HG02642 (cell line): ENCODE measurements around the gene SESN3.
"Not testable (repeated sequence)": the region's sequence is repeated elsewhere in the genome, so short reads cannot be mapped to it uniquely, and the experiment has no call there.

Experiments used
- ATAC-seq: cut with Tn5 transposase; IDR thresholded peaks from one replicate; pipeline ENCODE4 v1.9.1; 2021; ENCODE audit warnings: mild to moderate bottlenecking; ENCODE audit not compliant: unreplicated experiment, poor library complexity

The SESN3 gene

DNA sequence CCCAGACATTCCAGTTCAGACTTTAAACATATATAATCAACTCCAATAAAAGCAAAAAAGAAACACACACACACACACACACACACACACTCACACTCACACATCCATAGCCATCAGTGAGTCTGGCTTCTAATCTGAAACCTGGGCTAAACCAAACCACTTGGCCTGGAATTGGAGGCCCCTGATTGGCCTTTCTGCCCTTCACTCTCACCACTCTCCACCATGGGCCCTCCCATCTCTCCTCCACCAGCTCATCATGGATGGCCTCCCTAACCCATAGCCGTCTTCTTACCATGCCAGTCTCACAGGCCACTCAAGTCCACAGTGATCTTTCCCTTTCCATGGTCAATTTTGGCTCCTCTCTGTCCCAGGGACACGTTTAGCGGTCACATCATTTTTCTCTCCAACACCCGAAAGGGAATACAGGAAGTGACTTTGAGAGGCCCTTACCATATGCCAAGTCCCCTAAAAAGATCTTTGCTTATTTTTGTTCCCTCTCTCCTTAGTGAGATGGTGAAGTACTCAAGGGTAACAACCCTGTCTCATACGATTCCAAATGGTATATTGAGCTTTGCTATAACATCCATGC lies 74.8 kb downstream of the SESN3 start:
- no peak for ATAC-seq

DNA sequence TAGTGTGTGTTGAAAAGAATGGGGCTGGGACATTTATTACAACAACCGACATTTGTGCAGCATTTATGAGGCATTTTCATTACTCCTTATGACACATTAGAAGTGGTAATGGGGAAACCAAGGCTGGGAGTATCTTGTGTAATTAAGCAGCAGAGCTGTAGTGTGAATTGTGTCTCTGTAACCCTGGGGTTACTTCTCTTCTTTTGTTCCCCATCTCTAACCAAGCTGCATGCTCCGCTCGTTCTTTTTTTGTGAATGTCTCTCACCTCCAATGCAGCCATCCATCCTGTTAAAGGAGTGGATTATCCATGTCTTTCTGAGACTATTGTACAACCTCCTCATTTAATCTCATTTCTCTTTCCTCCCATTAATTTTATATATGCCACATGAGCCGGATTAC lies 75.6 kb downstream of the SESN3 start:
- no peak for ATAC-seq

DNA sequence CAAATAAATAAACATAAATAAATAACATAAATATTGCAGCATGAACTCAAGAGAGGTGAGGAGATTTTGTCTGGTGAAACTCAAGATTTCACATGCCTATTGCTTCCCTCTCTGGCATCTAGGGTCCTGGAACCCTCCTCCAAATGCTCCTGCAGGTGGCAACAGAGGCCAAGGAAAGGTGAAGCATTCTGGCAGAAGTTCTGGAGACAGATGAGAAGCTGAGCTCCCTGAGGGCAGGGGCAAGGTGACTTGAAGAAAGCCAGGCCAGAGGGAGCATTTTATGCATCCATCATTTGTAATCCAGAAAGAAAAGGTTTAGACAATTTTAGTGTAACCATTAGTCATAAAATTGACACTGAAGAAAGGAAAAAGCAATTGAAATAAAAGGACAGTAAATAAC lies 76.5 kb downstream of the SESN3 start:
- ATAC-seq, result no peak

GRCh38 chr11:95153857-95154246 lies 77.2 kb downstream of the SESN3 start:
- ATAC-seq, result no peak

DNA sequence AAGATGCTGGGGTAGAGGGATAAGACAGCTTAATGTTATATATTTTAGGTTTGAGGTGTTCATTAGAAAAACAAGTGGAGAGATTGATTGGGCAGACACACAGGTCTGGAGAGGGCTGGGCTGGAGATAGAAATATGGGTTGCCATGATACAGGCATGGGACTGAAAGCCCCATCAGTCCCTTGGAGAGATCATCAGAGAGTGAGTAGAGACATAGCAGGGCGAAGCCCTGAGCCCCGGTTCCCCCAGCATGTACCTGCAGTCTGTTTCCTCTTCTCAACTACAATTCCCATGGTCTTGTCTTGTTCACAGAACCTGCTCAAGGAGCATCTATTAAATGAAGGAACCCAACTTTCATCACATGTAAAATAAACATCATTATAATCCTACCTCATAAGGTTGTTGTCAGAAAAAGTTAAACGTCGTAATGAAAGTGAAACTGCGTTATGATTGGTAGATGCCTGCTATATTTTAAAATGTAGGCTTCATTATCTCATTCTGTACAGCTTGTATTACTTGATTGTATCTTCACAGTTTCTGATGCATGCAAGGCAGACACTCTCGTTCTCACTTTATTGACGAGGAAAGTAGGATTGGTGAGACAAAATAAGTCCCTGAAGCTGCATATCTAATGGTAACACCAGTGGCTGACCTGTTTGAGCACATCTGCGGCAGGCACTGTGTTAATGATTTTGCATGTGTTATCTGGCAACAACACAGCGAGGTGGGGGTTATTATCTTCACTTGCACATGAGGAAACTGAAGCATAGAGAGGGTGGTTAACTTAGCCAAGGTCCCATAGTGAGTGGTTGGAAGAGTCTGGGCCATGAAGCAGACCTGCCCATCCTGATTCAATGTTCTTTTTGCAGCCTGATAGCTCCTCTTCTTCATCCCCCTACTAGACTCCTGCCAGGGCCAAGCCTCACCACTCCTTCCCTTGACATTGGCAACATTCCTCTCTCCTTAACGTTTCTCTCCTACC lies 77.8 kb downstream of the SESN3 start:
- no peak for ATAC-seq

- peak; percentile 91 for ATAC-seq
Measured at GRCh38 chr11:95150956-95151684, 79.9 kb downstream of the SESN3 start.

DNA sequence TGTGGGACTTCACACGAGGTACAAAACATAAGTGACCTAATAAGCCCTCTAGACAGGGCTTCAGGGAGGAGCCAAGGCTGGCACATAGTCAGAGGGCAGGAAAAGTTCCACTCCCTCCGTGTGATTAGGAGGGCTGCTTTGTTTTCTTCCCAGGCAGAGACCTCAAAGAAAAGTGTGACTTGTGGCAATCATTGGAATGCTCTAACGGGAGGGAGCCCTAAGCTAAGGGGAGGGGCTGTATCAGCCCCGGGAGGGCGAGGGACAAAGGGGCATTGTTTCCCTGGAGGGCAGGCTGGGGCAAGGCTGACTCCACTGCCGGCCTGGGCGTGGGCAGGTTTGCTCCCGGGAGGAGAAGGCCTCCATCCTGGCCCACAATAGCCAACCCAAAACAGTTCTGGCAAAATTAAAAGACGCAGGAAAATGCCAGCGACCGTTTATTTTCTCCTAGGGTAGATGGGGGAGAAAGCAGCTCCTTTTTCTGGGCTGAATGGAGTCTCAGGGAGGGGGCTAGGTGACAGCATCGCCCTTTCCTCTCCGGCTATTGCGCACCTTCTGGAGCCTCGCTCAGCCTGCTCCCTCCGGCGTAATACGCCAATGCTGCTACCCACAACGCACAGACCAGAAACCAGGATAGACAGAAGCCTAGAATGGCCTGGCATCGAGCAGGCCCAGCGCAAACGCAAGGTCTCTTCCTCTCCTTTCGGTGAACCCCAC lies 81.2 kb downstream of the SESN3 start:
- no peak for ATAC-seq

GRCh38 chr11:95148938-95149337 lies 82.1 kb downstream of the SESN3 start:
- no peak for ATAC-seq

DNA sequence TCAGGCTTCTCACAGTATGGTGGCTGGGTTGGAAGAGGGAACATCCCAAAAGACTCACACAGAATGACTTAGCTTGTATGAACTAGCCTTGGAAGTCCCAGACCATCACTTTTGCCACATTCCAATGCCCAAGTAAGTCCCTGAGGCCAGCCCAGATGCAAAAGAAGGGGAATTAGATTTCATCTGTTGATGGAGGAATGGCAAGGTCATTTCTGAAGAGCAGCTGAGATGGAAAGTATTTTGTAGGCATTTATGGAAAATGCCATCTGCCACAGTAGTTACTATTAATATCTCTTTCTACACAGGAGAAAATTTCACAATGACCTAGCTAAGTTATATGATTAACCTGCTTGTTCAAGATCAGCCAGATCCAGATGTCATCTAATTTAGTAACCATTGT lies 82.6 kb downstream of the SESN3 start:
- no peak for ATAC-seq

GRCh38 chr11:95147364-95147905 lies 83.6 kb downstream of the SESN3 start:
- ATAC-seq, result no peak

DNA sequence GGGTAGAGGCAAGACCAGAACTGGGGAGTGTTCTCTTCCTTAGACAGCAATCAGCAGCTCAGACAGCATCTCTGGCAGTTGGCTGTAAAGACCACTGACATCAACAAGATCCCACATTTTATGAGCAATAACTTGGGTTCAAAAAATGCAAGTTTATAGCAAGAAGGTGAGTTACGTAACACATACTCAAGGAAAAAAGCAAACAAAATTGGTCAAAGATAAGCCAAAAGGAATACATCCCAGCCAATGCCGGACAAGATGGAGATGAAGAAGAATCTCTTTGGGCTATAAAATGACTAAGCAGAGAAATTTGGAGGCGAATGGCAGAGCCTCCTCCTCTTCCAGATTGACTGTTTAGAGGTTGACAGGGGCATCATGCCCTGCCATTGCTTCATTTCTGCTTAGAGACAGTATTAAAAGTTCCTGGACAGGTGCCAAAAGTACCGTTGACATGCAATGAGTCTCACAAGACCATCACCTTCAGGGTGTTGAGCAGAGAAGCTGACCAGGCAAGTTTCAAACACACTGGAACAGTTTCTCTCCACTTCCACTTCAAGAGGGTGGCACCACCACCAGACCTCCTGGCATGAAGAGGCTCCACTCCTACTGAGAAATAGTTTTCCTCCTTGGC lies 85.5 kb downstream of the SESN3 start:
- no peak for ATAC-seq

DNA sequence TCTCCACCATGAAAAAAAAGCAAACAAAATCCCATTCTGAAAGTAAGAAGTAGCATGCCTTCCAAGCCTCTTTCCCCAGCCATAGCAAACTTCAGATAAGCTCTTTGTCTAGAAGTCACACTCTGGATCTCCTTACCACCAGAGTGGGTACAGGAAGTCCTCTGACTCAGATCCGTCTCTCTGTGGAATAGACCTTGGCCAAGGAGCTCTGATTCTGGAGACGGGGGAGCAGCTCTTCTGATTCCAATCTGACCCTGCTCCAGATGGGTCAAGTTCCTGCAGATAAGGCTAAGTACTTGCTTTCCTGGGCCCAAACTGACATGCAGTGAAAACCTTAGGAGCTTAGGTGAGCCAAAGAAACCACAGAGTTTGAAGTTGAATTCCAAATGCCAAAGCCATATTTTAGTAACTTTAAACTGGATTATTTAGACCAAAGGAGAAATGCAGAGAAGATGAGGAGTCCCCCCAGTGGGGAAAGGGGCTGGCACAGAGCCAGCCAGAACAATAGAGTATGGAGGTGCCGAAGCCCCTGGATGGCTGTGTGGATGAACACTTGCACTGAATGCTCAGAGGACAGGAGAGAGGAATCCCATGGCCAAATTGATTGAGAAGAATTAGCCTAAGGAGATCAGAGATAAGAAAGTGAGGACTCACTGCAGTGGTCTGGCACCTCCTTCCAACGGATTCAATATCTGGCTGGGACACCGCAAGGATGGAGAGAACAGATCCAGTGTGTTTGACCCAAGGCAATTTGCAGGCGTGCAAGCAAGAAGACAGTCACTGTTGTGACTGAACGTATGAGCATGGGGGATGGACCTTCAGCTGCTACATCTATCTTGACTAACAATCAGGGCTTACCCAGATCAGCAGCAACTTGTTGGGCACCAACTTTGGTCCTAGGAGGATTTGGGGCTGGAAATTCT lies 86.4 kb downstream of the SESN3 start:
- ATAC-seq, result no peak

DNA sequence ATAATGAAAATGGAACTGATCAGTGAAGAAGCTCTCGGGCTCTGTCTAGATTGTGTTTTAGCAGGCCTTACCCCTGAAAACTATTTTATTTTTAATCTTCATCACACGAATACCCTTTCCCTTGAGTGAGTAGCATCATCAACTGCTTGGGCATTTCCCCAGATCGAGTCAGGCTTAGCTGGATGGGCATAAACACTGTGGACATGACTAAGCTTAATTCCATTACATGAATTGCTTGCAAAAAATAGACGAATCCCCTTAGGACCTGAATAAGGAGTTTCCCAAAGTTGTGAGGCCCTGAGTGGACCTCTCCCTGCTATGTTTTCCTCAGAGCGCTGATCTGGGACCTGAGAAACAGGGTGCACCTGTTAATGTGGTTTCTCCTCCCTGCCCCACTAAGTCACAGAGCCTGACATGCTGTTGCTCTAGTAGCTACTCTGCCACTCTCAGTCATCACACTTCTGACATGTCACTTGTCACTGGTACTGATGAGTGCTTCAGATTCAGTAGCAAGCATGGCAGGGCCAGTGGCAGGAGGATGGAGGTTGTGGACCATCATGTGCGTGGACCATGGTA lies 87.8 kb downstream of the SESN3 start:
- no peak for ATAC-seq

- no peak for ATAC-seq
Measured at GRCh38 chr11:95142431-95142830, 88.6 kb downstream of the SESN3 start.

DNA sequence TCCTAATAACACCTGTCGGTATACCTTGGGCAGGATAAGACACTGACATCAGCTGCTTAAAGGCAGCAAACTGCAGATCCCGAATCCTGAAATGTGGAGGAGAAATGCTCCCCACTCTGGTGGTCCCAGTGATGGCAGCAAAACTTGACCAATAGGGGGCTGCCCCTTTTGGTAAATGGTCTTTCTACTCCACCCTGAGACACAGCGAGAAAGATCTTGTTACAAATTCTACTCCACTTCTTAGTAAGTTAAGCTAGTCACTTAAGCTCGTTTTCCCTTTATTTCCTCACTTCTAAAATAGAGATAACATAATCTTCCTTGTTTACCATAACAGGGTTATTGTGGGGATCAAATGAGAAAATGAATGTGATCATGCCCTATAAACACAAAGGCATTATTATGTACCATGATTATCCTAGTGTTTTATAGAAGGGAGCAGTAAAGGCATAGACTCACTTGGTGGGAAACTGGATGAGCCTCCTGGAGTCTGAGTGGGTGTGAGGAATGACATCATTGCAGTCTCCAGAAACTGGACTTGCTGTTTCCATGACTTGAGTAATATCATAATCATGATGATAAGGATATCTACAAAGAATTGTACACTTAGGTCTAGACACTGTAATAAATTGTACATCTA lies 90.5 kb downstream of the SESN3 start:
- no peak for ATAC-seq

GRCh38 chr11:95138448-95138847 lies 92.6 kb downstream of the SESN3 start:
- ATAC-seq, result peak; percentile 75

GRCh38 chr11:95137299-95137698 lies 93.7 kb downstream of the SESN3 start:
- no peak for ATAC-seq

DNA sequence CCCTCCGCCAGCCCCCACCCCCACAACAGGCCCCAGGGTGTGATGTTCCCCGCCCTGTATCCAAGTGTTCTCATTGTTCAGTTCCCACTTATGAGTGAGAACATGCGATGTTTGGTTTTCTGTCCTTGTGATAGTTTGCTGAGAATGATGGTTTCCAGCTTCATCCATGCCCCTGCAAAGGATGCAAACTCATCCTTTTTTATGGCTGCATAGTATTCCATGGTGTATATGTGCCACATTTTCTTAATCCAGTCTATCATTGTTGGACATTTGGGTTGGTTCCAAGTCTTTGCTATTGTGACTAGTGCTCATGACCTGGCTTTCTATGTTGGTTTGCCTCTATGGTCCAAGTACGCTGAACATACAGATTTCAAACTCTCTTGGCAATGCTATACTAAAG lies 94.3 kb downstream of the SESN3 start:
- not testable (repeated sequence) for ATAC-seq
